Posterior cingulate gyrus (tissue), 11 donors: ENCODE measurements around the gene COMMD10.

ENCODE experiments used
- DNase-seq, 10 donors: peaks; one replicate each; pipeline versions ENCODE4 v3.0.0 to v3.0.0-alpha.2; 2020 to 2021; ENCODE audit warnings: mixed read lengths in 3 of 10
- intact Hi-C: fragments of 100-400 bp; cut with DNase I; formaldehyde crosslinking; loops from one replicate; pipeline ENCODE4 v1.15.1; 2023

COMMD10 gene

DNA sequence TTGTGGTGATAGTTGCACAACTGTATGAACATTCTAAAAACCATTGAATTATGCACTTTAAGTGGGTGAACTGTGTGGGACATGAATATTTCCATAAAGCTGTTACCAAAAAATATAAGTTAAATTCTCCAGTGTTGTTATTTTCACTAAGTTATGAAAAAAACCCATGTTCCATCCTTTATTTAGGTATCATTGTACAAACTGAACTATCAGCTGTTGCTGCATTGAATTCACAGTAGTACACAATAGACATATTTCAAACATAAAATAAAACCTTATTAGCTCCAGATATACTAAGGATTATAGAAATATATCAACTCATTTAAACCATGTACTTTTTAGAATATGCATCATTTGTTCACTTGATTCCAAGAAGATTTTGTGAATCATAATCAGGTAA lies 192.1 kb downstream of the COMMD10 start:
- DNase-seq, result no peak
- intact Hi-C loops, result no loop called here

- intact Hi-C loops, result no loop called here
- DNase-seq, result no peak
Observed at GRCh38 chr5:116280149-116280803, 195.5 kb downstream of the COMMD10 start.

DNA sequence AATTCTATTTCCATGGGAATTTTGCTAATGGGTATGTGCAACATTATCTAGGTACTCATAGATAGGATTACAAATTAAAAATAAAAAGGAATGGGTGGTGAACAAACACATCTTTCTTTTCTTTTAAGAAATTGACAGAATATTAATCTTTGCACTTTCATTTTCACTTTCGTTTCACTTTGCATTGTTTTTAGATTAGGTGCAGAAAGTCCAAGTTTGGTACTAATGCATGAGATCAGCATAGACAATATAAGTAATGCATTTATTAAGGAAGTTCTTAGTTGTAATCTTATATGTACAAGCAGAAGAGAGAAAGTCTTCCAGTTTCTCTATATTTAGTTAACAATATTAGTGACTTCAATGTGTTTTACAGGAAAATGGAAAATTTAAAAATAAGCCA lies 196.5 kb downstream of the COMMD10 start:
- no peak for DNase-seq
- intact Hi-C loops, result no loop called here

GRCh38 chr5:116288524-116288923 lies 203.7 kb downstream of the COMMD10 start:
- intact Hi-C loops, result no loop called here
- DNase-seq, result no peak

- intact Hi-C loops, result no loop called here
- DNase-seq, result no peak
Observed at GRCh38 chr5:116289276-116289675, 204.5 kb downstream of the COMMD10 start.

DNA sequence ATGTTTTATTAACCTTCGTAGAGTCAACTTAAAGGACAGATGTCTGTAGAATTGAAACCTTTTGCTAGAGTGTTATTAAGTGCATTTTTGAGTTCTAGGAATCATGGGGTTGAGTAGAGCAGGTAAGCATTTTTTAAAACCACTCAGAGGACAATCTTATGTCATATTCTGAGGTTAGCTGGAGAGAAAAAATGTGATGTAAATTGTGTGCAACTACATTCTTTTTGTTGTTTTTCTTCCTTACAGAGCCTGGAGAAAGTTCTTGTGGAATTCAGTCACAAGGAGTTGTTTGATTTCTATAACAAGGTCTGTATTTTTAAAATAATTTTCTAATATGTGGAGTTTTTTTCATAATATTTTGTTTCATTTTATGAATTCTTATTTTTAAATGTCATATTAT lies 206.4 kb downstream of the COMMD10 start:
- DNase-seq, result no peak
- intact Hi-C loops, result no loop called here

DNA sequence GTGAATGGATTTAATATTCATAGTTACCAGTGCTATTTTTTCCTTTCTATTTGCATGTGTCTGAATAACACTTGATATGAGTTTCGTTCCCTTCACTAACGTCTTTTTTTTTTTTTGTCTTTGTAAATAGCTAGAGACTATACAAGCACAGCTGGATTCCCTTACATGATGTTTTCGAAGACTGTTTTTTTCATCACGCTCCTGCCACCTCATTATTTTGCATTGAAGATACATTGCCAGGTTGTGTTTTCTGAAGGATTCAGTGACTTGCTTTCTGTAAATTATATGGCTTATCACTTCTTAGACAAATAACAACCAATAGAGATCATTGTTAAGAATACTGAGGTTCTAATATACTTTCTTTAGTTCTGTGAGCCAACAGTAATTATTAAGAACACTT lies 207.5 kb downstream of the COMMD10 start:
- intact Hi-C loops, result no loop called here
- no peak for DNase-seq

DNA sequence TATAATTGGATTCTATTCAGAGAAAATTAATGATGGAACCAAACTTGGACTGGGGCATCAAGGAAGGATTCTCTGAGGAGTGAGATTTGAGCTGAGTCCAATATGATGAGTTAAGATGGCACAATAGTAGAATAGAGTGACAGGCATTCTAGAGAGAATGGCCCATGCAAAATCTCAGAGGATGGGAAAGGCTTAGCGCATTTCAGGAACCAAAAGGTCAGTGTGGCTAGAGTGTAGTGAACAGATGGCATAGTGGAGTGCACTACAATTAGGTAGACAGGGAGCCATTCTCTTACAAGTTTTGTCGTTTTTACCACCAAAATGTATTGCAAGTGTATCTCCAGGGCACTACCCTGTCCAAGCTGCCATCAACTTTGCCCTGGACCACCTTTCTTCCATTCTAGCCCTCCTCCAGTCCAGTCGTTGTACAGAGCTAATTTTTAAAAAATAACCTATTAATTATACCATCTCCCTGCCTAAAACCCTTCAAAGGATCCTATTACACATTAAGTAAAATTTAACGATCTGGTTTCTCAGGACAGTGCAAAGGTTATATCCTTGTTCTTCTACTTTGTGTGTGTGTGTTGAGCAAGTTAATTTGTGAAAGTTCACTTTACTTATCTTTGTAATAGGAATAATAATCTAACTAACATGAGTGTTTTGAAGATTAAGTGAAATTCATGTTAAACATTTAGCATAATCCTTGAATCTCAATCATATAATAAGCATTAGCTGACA lies 211.7 kb downstream of the COMMD10 start:
- DNase-seq, result no peak
- intact Hi-C loops, result no loop called here

DNA sequence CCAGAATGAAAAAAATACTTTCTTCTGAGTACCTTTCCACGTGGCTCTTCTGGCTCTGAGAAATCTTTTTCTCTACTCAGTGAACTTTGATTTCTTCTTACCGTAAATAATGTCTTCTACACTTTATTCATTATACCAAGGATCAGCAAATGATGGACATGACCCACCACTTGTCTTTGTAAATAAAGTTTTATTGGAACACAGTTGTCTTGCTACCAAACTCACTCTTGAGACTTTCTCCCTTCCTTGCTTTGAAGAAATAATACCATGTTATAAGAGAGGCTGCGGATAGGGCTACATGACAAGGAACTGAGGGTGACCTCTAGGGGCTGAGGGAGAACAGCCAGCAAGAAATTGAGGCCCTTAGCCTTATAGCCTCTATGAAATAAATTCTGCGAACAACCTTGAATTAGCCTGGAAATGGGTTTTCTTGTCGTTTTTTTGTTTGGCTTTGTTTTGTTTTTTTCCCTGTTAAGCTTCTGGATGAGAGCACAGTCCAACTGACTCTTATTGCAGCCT lies 212.5 kb downstream of the COMMD10 start:
- no peak for DNase-seq
- intact Hi-C loops, result no loop called here

DNA sequence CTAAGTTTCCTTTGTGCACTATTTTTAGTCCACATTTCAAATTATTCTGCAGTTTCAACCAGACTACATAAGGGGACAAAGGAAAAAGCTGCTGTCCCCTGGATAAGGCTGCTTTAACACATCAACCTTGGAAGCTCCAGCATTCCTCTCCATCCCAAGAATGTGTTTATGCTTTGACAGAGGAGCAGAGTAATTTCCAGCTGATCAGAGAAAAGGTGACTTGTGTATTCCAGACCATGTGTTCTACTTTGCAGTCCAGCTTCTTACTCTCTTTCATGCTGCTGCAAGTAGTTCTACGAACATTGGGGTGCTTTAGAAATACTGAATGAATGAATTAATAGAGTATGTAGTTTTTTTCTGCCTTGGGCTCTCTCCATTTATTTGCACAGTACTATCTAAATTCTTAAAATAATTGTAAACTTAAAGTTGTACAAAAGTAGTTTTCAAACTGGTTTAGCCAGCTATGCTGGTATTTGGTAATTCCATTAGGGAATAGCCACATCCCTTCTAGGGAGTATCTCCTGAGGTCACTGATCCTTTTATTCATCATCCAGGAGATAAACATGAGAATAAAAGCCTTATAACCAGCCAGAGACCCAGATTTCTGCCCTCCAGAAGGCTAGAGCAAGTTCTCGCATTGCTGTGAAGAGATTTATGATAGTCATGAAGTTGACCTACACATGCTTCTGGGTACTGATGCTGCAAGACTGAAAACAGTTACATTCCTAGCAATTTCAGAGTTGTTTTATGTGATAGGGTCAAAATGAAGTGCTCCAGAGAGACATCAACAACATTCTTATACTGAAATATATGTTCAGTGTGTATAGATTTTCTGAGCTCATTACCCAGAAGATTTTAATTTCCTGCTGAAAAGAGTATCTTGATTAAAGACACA lies 215.2 kb downstream of the COMMD10 start:
- no peak for DNase-seq
- intact Hi-C loops, result no loop called here

DNA sequence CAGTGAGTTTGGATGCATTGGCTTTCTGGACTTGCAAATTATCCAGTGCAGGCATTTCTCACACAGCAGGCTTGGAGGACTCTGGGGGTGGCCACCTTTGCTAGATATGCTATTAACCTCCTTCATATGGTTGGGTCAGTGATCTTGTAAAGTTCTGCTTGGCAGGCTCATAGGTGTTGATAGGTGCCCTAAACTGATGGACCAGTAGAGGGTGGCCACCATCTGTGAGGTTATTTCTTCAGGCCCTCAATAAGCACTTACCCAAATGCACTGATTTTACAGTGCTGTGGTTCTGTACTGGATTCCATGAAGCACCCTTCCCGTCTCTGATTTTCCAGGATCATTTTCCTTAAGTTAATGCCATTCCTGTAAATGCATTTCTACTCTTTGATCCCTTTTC lies 216.3 kb downstream of the COMMD10 start:
- DNase-seq, result no peak
- intact Hi-C loops, result no loop called here

- no peak for DNase-seq
- intact Hi-C loops, result no loop called here
Observed at GRCh38 chr5:116303340-116303739, 218.5 kb downstream of the COMMD10 start.

GRCh38 chr5:116303810-116304209 lies 219.0 kb downstream of the COMMD10 start:
- intact Hi-C loops, result no loop called here
- no peak for DNase-seq

DNA sequence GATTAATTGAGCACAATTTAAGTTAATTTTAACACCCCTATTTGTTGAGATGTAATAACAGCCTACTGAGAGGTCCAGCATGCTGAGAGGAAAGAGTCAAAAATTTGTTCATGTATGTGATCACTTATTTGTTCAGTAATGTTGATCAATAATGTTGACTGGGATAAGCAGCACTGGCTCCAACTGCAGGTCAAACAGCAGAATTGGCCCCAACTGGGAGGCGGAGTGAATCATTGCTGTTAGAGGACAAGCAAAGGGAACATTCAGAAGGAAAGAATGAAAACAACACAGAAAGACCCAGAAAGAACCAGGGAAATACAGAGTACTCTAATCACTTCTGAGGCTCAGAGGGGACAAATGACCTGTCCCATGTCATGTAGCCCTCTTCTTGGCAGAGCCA lies 221.1 kb downstream of the COMMD10 start:
- no peak for DNase-seq
- intact Hi-C loops, result no loop called here

GRCh38 chr5:116306846-116307245 lies 222.0 kb downstream of the COMMD10 start:
- intact Hi-C loops, result no loop called here
- DNase-seq, result no peak

GRCh38 chr5:116308391-116308790 lies 223.6 kb downstream of the COMMD10 start:
- intact Hi-C loops, result no loop called here
- no peak for DNase-seq

GRCh38 chr5:116313366-116313765 lies 228.5 kb downstream of the COMMD10 start:
- intact Hi-C loops, result no loop called here

DNA sequence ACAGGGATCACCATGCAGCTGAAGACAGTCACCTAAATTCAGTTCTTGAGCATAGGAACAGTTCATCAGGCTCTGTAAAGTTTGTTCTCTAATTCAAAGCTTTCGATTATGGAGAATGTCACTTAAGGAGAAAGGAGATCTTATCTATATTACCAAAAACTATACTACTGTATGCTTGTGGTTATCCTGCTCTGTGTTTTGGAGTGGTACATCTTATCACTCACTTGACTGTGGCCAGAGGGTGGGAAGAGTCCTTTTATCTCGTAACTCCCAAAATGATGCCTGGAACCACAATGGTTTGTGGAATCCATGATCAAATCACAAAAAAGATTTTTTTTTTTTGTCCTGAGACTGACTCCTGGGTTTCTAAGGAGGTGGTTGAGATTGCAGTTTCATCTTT lies 230.7 kb downstream of the COMMD10 start:
- DNase-seq, result no peak
- intact Hi-C loops, result no loop called here

More at GRCh38 chr5:116313366-116313765, 228.5 kb downstream of the COMMD10 start:
- no peak for DNase-seq

DNA sequence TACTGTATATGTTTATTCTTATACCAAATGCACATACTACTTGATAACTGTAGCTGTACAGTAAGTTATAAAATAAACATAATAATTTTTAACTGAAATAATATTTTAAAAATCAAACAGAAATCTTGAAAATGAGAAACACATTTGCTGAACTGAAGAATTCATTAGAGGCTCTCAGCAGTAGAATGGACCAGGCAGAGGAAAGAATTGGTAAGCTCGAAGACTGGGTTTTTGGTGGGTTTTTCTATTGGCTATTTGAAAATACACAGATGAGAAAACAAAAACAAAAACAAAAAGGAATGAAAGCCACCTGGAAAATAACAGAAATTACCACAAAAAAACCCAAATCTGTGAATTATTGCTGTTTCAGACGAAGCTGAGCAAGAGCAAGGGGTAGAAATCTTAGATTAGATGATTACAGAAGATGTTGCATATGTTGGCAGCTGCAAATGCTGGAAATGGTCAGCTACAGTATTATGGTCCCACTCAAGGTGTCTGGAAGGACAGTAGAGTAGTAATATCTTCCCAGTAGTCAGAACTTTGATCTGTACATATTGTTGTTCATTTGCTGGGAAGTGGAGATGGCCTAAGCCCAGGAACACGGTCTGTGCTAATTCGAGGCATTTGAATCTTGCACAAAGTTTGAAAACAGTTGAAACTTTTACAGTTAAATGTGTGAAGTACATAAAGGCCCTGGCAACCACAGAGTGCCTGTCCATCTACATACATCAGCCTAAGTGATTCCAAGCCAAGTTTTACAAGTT lies 233.4 kb downstream of the COMMD10 start:
- no peak for DNase-seq
- intact Hi-C loops, result no loop called here

GRCh38 chr5:116320486-116320885 lies 235.7 kb downstream of the COMMD10 start:
- DNase-seq, result no peak
- intact Hi-C loops, result no loop called here
